ENCODE measurements around the gene SNW1.
A peak's percentile ranks its signal among the peaks of the same experiment; 100 is the strongest.

The SNW1 gene

DNA sequence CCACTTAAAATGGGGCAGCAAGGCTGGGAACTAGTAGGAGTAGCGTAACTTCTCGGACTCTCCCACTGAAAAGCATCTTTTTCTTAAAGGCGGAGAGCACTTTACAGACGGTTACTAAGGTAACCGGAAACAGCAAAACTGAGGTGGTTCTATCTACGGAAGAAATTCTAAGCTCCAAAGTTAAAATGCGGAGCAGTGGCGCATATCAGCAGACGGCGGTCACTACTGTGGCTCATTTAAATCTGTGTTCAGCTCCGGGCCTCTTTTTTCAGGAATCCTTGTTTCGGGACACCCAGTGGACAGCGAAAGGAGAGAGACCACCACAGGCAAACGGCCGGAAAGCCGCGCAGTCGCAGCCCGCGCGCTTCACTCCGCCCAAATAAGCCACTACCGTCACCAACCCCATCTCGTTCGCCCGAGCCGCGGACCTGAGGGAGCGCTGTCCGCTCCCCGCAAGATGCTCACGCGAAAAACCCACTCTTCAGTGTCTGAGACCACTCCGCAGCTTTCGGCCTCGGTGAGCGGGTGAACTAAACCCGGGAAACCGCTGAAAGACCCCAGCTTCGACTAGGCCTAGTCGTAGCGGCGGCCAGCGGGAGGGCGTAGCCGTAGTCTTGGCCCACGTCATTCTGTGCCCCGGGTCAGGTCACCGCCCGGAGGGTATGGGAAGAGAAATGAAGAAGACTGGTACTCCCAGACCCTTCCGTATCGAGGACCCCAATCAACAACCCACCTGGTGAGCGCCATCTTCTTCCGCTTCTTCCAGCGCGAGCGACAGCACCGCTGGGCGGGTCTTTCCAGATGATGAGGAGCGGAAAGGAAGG, at the start of gene SNW1:
Gene SNW1 (minus strand): TSS at position 776 of the 824 bp plus-strand sequence. CDS start 29 bp downstream, at position 747.
- no peak for TF ChIP-seq GATA3 (IDR thresholded peaks at IDR 0.05; ENCODE audit: low read depth, low read length)
- no peak; the same call in 1 of the 2 replicates for TF ChIP-seq GATA2 (IDR thresholded peaks at IDR 0.05; ENCODE audit: low read depth, low read length)

DNA sequence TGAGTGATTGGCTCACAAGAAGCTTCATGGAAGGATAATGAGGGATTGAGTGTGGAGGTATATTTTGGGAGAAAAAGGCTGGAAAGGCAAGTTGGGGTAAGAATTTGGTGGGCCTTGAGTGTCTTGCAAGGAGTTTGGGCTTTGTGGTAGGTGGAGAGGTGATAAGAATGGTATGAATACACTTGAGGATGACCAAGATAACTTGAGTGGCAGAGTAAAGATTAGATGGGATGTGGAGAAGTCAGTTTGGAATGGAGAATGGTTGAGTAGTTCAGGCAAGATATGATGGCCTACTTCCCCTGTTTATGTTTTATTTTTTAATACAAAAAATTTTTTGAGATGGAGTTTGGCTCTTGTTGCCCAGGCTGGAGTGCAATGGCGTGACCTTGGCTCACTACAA, 48.1 kb upstream of the SNW1 start:
- TF ChIP-seq GATA2 (IDR thresholded peaks at IDR 0.05; ENCODE audit: low read depth, low read length) (no peak), GATA3 (IDR thresholded peaks at IDR 0.05; ENCODE audit: low read depth, low read length) (no peak)

DNA sequence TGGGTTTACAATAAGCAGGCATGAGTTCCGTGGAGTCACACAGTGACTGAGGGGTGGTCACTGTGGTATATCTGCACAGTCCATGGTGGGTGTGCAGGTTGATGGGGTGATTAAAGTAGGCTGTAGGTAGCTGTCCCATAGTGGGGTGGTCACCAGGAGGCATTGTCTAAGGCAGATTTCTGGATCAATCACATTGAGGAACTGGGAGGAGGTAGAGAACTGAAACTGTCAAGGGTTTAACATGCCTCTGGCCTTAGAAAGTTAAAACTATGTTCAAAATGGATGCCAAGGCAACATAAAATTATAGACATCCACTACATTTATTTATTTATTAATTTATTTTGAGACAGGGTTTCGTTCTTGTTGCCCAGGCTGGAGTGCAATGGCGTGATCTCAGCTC, 47.3 kb upstream of the SNW1 start:
- no peak for TF ChIP-seq GATA3 (IDR thresholded peaks at IDR 0.05; ENCODE audit: low read depth, low read length)
- TF ChIP-seq GATA2 (IDR thresholded peaks at IDR 0.05; ENCODE audit: low read depth, low read length), result no peak

DNA sequence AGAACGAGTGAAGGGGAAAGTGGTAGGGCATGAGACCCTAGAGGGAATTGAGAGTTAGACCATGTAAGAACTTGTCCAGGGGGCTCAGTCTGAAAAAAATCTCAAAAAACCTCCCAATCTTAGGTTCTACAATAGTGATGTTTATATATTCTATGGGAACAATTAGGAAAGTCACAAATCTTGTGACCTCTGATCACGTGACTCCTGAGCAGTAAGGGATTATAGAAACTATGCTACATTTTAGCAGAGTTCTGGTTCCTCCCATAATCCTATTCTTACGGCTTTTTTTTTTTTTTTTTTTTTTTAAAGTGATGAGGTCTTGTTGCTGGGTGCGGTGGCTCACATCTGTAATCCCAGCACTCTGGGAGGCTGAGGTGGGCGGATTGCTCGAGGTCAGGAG, 44.8 kb upstream of the SNW1 start:
- no peak for TF ChIP-seq GATA3 (IDR thresholded peaks at IDR 0.05; ENCODE audit: low read depth, low read length)
- TF ChIP-seq GATA2 (IDR thresholded peaks at IDR 0.05; ENCODE audit: low read depth, low read length), result no peak

DNA sequence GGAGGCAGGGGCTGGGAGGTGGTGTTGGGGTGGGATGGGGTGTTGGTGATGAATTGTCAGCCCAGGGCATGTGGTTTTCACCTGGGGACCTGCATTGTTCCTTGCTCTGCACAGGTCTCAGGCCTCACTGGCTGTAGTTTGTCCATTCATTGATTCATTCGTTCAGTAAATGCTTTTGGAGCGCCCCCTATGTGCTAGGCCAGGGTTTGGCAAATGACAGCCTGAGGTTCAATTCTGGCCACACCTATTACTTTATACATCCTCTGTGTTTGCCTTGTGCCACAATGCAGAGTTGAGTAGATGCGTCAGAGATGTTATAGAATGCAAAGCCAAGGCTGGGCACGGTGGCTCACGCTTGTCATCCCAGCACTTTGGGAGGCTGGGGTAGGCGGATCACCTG, 43.6 kb upstream of the SNW1 start:
- TF ChIP-seq GATA2 (IDR thresholded peaks at IDR 0.05; ENCODE audit: low read depth, low read length) (no peak), GATA3 (IDR thresholded peaks at IDR 0.05; ENCODE audit: low read depth, low read length) (no peak)

DNA sequence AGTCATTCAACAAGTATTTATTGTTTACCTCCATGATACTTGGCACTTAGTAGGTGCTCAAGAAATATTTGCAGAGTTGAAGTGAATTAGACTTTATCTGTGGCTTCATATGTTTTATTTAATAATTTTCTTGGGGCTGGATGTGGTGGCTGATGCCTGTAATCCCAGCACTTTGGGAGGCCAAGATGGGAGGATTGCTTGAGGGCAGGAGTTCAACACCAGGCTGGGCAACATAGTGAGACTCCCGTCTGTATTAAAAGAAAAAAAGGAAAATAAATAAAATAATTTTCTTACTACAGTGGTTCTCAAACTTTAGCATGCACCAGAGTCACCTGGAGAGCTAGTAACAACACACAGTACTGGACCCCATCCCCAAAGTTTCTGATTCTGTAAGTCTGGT, 39.9 kb upstream of the SNW1 start:
- no peak for TF ChIP-seq GATA3 (IDR thresholded peaks at IDR 0.05; ENCODE audit: low read depth, low read length)
- no peak for TF ChIP-seq GATA2 (IDR thresholded peaks at IDR 0.05; ENCODE audit: low read depth, low read length)

DNA sequence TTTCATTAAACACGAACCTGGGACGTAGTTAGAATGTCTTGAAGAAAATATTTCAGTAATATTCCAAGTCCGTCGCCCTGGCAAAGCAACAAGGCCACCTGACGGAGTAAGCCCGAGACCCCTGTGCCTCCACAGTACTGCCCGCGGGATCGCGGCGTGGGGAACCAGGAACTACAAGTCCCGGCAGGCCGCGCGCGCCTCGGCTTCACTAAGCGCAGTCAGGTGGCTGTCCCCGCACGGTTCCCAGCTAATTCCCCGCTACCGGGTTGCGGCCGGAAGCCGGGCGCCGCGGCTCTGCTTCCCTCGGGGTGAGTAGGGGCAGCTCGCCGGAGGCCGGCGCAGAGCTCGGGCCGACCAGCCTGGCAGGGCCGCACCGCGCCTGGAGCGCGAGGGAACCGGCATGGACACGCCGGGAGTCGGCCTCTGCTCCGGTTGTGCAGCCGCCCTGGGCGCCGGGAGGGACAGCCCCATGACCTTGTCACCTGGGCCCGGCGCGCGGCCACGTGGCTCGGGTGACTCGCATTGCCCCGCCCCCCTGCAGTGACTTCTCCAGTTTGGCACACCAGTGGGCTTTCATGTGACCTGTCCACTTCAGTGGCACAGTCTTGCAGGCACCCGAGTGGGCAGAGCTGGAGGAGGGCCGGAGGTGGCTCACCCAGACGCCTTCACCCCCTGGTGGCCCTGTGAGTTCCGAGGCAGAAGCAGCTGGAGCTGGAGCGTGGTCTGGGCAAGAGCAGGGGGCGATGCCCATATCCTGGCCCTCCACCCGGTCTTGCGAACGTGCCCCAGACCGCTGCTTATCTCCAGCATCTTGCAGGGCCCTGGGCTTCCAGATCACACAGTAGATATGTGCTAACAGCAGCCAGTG, 39.1 kb upstream of the SNW1 start, which contains the start of gene ADCK1:
Gene ADCK1 (plus strand): TSS at position 247 of the 868 bp plus-strand sequence. CDS start 18,870 bp downstream, outside the sequence.
- TF ChIP-seq GATA2 (IDR thresholded peaks at IDR 0.05; ENCODE audit: low read depth, low read length) (peak; percentile 99), GATA3 (IDR thresholded peaks at IDR 0.05; ENCODE audit: low read depth, low read length) (peak; percentile 90)

DNA sequence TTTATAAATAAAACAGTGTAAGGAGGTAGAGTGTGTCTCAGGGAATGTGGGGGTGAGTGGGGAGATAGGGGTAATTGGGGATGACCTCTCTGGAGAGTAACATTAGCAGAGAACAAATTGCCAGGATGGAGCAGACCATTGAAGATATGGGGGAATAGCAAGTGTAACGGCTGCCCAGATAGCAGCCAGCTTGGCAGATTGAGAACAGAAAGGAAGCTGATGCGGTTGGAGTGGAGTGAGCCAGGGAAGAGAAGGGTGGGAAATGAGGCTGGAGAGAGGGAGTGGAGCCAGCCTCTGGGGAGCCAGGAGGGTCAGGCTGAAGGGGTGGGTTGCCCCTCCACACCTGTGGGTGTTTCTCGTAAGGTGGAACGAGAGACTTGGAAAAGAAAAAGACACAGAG, 33.4 kb upstream of the SNW1 start:
- TF ChIP-seq GATA3 (IDR thresholded peaks at IDR 0.05; ENCODE audit: low read depth, low read length), result no peak
- TF ChIP-seq GATA2 (IDR thresholded peaks at IDR 0.05; ENCODE audit: low read depth, low read length), result no peak

DNA sequence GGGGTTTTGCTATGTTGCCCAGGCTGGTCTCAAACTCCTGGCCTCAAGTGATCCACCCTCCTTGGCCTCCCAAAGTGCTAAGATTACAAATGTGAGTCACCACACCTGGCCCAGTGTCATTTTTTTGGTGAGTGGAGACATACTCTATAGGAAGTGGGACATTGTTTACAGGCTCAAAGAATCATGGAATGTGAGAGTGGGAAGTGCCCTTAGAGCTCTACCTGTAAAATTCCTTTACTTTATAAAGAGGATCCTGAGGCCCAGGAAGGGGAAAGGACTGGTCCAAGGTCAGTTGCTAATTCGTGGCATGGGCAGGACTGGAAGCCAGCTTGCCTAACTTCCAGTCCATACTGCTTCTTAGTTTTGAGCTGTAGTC, 30.3 kb upstream of the SNW1 start:
- TF ChIP-seq GATA2 (IDR thresholded peaks at IDR 0.05; ENCODE audit: low read depth, low read length) (no peak), GATA3 (IDR thresholded peaks at IDR 0.05; ENCODE audit: low read depth, low read length) (no peak)

DNA sequence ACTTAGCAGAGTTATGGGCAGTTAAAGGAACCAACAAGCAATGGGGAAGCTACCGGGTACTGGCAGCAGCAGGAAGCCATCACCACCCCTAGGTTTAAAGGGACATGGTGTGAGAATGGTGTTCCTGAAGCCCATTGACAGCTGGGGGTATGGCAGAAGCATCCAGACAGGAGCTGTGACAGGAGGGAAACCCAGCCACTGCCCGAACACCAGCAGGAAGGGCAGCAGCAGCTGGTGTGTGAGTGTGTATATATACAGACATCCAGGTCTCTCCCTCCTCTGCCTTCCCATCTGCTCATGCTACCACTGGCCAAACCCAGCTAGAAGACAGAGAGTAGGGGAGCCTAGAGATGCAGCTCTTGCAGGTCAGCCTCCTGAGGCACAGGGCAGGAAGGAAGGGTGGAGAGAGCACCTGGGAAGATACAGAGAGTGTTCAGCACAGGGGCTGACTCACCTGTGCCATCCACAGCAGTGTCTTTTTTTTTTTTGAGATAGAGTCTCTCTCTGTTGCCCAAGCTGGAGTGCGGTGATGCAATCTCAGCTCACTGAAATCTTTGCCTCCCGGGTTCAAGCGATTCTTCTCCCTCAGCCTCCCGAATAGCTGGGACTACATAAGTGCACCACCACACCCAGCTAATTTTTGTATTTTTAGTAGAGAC, 29.7 kb upstream of the SNW1 start:
- TF ChIP-seq GATA2 (IDR thresholded peaks at IDR 0.05; ENCODE audit: low read depth, low read length) (no peak), GATA3 (IDR thresholded peaks at IDR 0.05; ENCODE audit: low read depth, low read length) (no peak)

DNA sequence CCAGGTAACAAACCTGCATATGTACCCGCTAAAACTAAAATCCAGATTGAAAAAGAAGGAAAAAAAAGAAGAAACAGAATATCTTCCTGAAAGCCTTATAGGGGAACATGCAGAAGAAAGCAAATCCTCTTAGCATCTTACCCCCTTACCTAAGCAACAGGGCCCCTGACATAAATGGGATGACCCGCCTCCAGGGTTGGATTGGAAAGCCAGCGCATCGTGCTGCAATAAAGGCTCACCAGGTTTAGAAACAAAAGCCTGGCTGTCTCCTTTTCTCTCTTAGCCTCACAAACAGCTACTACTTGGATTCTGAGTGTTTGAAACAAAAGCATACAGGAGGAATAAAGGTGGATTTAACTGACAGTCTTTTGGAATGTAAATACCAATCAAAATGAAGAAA, 25.2 kb upstream of the SNW1 start:
- TF ChIP-seq GATA2 (IDR thresholded peaks at IDR 0.05; ENCODE audit: low read depth, low read length), result no peak
- TF ChIP-seq GATA3 (IDR thresholded peaks at IDR 0.05; ENCODE audit: low read depth, low read length), result no peak

DNA sequence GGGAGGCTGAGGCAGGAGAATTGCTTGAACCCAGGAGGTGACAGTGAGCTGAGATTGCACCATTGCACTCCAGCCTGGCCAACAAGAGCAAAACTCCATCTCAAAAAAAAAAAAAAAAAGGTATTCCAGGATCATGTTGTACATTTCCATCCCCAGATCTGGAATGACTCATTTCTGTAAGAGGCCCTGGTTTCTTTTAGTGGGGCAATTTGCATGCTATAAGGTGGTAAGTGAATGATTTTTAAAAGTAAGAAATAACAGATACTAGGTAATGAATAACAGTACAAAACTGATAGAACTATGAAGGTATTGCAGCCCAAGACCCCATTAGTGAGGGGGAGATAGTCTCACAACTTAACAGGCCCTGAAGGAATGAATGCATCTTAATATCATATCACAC, 21.2 kb upstream of the SNW1 start:
- TF ChIP-seq GATA2 (IDR thresholded peaks at IDR 0.05; ENCODE audit: low read depth, low read length) (no peak), GATA3 (IDR thresholded peaks at IDR 0.05; ENCODE audit: low read depth, low read length) (no peak)

DNA sequence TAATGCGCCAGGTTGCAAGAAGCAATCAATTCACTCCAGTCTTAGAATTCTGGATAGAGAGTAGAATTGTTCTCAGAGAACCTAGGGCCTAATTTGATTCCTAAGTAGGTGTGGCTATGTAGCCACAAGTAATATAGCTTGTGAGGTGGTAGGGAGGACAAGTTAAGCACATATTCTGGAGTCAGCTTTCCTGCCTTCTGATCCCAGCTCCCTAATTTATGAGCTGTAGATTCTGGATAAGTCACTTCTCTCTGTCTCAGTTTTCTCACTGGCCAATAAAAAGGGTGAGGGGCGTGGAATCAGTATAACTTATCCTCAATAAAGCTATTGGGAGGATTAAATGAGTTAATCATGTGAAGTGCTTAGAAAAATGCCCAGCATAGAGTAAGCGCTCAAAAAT, 3.0 kb upstream of the SNW1 start:
- no peak for TF ChIP-seq GATA2 (IDR thresholded peaks at IDR 0.05; ENCODE audit: low read depth, low read length)
- TF ChIP-seq GATA3 (IDR thresholded peaks at IDR 0.05; ENCODE audit: low read depth, low read length), result no peak

DNA sequence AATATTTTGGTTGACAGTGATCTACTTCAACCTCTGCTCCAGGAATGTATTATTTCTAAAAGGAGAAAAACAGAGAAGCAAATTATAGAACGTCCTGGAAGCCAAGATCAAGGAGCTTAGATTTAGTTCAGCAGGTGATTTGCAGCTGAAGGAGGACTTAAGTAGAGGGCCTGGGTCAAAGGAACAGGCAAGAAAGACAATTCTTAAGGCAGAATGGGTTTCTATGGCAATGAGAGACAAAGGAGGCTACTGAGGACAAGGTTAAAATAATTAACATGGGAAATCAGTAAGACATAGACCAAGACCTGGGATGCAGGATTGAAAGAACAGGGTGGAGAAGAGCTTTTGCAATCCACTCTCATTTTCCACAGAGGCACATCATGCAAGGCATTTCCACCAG, 2.4 kb upstream of the SNW1 start:
- TF ChIP-seq GATA2 (IDR thresholded peaks at IDR 0.05; ENCODE audit: low read depth, low read length), result no peak
- no peak for TF ChIP-seq GATA3 (IDR thresholded peaks at IDR 0.05; ENCODE audit: low read depth, low read length)
